IMR-90 (cell line): ENCODE results near the gene CKS1B. TPM values are rescaled to one million over a fixed set of nuclear protein-coding genes. Genes with fewer than 3 reads are reported as not detected.

Experiments
- ATAC-seq: fragments of 200-7000 bp; cut with Tn5 transposase; 2 replicates; pipeline ENCODE4 v1.9.1; 2020; ENCODE audit warnings: low read depth, mild to moderate bottlenecking, moderate library complexity
- BruUV-seq: library from RNA; stranded (reverse); fragments of 400-500 nt; replicated peaks from 2 replicates; lab custom pipeline; 2021; lab: Mats Ljungman, UMichigan
- CTCF ChIA-PET: fragments of 300-600 bp; formaldehyde crosslinking; extraction: SDS; loops from one replicate; lab custom pipeline; 2021; ENCODE audit warnings: antibody characterized with exemption; lab: Yijun Ruan, JAX
- POLR2A ChIA-PET: fragments of 300-600 bp; sonication (Branson Sonifier 250); formaldehyde crosslinking; loops from one replicate; lab custom pipeline; 2022; ENCODE audit warnings: antibody characterized with exemption; ENCODE audit not compliant: unreplicated experiment; lab: Charles Lee
- DNase-seq: peaks from one replicate; pipeline ENCODE4 v3.0.0; 2013
- H2AFZ ChIP-seq: replicated peaks from 2 replicates; pipeline ENCODE3; 2013; ENCODE audit warnings: low read length, mild to moderate bottlenecking; ENCODE audit not compliant: poor library complexity
- H2AK5ac ChIP-seq: 2 replicates; pipeline ENCODE4 v1.6.1; 2013; ENCODE audit warnings: low read depth, low read length, inconsistent platforms
- H2AK9ac ChIP-seq: replicated peaks from 2 replicates; pipeline ENCODE3; 2013; ENCODE audit warnings: mild to moderate bottlenecking, low read depth, low read length, moderate library complexity; ENCODE audit not compliant: poor library complexity
- H2BK120ac ChIP-seq: 2 replicates; pipeline ENCODE4 v1.6.1; 2013; ENCODE audit warnings: low read depth, low read length, inconsistent platforms
- H2BK15ac ChIP-seq: 3 replicates; pipeline ENCODE4 v1.6.1; 2013; ENCODE audit warnings: low read depth, low read length, inconsistent platforms
- H2BK20ac ChIP-seq: 2 replicates; pipeline ENCODE4 v1.6.1; 2013; ENCODE audit warnings: low read depth, mild to moderate bottlenecking, inconsistent platforms, low read length, moderate library complexity
- H2BK5ac ChIP-seq: 2 replicates; pipeline ENCODE4 v1.6.1; 2013; ENCODE audit warnings: mild to moderate bottlenecking, low read depth, low read length, inconsistent platforms; ENCODE audit not compliant: poor library complexity, severe bottlenecking
- H3K14ac ChIP-seq: replicated peaks from 2 replicates; pipeline ENCODE4 v1.6.1; 2013; ENCODE audit warnings: low read depth, low read length, inconsistent platforms
- H3K18ac ChIP-seq: 2 replicates; pipeline ENCODE4 v1.6.1; 2013; ENCODE audit warnings: low read depth, low read length, control low read depth
- H3K23ac ChIP-seq: 2 replicates; pipeline ENCODE4 v1.6.1; 2013; ENCODE audit warnings: low read depth, low read length, inconsistent platforms
- H3K27ac ChIP-seq: 2 replicates; pipeline ENCODE4 v1.5.1; 2013; ENCODE audit warnings: mild to moderate bottlenecking, control low read depth, low read length; ENCODE audit not compliant: insufficient read depth
- H3K27me3 ChIP-seq: 2 replicates; pipeline ENCODE4 v1.6.1; 2013; ENCODE audit warnings: low read length; ENCODE audit not compliant: control insufficient read depth, insufficient read depth
- H3K36me3 ChIP-seq: 2 replicates; pipeline ENCODE4 v1.6.1; 2013; ENCODE audit warnings: low read length, mixed read lengths; ENCODE audit not compliant: control insufficient read depth, insufficient read depth
- H3K4ac ChIP-seq: 2 replicates; pipeline ENCODE4 v1.6.1; 2013; ENCODE audit warnings: low read depth, low read length, inconsistent platforms
- H3K4me1 ChIP-seq: 2 replicates; pipeline ENCODE4 v1.6.1; 2013; ENCODE audit warnings: low read length, mixed read lengths; ENCODE audit not compliant: control insufficient read depth, insufficient read depth
- H3K4me2 ChIP-seq: 2 replicates; pipeline ENCODE4 v1.6.1; 2013; ENCODE audit warnings: low read depth, mild to moderate bottlenecking, control low read depth, low read length, moderate library complexity
- H3K4me3 ChIP-seq: 2 replicates; pipeline ENCODE4 v1.5.1; 2013; ENCODE audit warnings: low read depth, mild to moderate bottlenecking, control low read depth, low read length, moderate library complexity; ENCODE audit not compliant: insufficient read depth
- H3K56ac ChIP-seq: 2 replicates; pipeline ENCODE4 v1.6.1; 2013; ENCODE audit warnings: low read length, inconsistent platforms; ENCODE audit not compliant: insufficient read depth; ENCODE audit errors: extremely low read depth
- H3K79me1 ChIP-seq, 2 experiments: 2 replicates each; pipeline ENCODE4 v1.6.1; 2013; ENCODE audit warnings: low read length in 2 of 2, inconsistent platforms in 1 of 2, low read depth in 1 of 2
- H3K9ac ChIP-seq: 2 replicates; pipeline ENCODE4 v1.6.1; 2013; ENCODE audit warnings: low read depth, low read length, control low read depth
- H3K9me1 ChIP-seq: 2 replicates; pipeline ENCODE4 v1.6.1; 2013; ENCODE audit warnings: low read length, inconsistent platforms; ENCODE audit not compliant: insufficient read depth
- H3K9me3 ChIP-seq: 2 replicates; pipeline ENCODE4 v1.6.1; 2013; ENCODE audit warnings: low read length; ENCODE audit not compliant: control insufficient read depth, insufficient read depth
- H4K20me1 ChIP-seq: 2 replicates; pipeline ENCODE4 v1.6.1; 2013; ENCODE audit warnings: low read length, inconsistent platforms; ENCODE audit not compliant: insufficient read depth
- H4K5ac ChIP-seq: 2 replicates; pipeline ENCODE4 v1.6.1; 2013; ENCODE audit warnings: mild to moderate bottlenecking, low read depth, low read length, control low read depth
- H4K8ac ChIP-seq, 2 experiments: 2 replicates each; pipeline ENCODE4 v1.6.1; 2013; ENCODE audit warnings: low read depth in 2 of 2, low read length in 2 of 2, control low read depth in 1 of 2, inconsistent platforms in 1 of 2
- H4K91ac ChIP-seq: 2 replicates; pipeline ENCODE4 v1.6.1; 2013; ENCODE audit warnings: low read depth, low read length, inconsistent platforms; ENCODE audit not compliant: insufficient read depth
- BHLHE40 ChIP-seq: fragments of 150-350 bp; IDR thresholded peaks from 2 replicates; pipeline ENCODE4 v1.6.1; 2016; ENCODE audit warnings: mild to moderate bottlenecking, low read depth, low read length
- CEBPB ChIP-seq: IDR thresholded peaks from 2 replicates; pipeline ENCODE4 v1.6.1; 2012; ENCODE audit warnings: low read depth, low read length, improper control_type of control experiment
- CHD1 ChIP-seq: IDR thresholded peaks from 2 replicates; pipeline ENCODE4 v1.6.1; 2012; ENCODE audit warnings: low read depth, low read length, improper control_type of control experiment
- CTCF ChIP-seq: conservative IDR thresholded peaks from 2 replicates; pipeline ENCODE4 v1.5.1; 2012; ENCODE audit warnings: mild to moderate bottlenecking, low read depth, low read length, improper control_type of control experiment
- FOS ChIP-seq: fragments of 150-350 bp; IDR thresholded peaks from 2 replicates; pipeline ENCODE4 v1.6.1; 2016; ENCODE audit warnings: low read depth, low read length
- MAFK ChIP-seq: IDR thresholded peaks from 2 replicates; pipeline ENCODE4 v1.6.1; 2012; ENCODE audit warnings: low read depth, low read length, improper control_type of control experiment
- MAZ ChIP-seq: IDR thresholded peaks from 2 replicates; pipeline ENCODE4 v1.6.1; 2012; ENCODE audit warnings: low read depth, mild to moderate bottlenecking, low read length, improper control_type of control experiment, moderate library complexity, borderline replicate concordance
- MXI1 ChIP-seq: IDR thresholded peaks from 2 replicates; pipeline ENCODE4 v1.6.1; 2012; ENCODE audit warnings: low read depth, mild to moderate bottlenecking, low read length, moderate library complexity, borderline replicate concordance
- NFE2L2 ChIP-seq: fragments of 150-350 bp; IDR thresholded peaks from 2 replicates; pipeline ENCODE4 v1.6.1; 2016; ENCODE audit warnings: low read depth, mild to moderate bottlenecking, low read length
- POLR2A ChIP-seq: IDR thresholded peaks from 2 replicates; pipeline ENCODE4 v1.6.1; 2012; ENCODE audit warnings: mild to moderate bottlenecking, low read depth, low read length
- RAD21 ChIP-seq: IDR thresholded peaks from 2 replicates; pipeline ENCODE4 v1.6.1; 2012; ENCODE audit warnings: low read length, improper control_type of control experiment
- RCOR1 ChIP-seq: IDR thresholded peaks from 2 replicates; pipeline ENCODE4 v1.6.1; 2012; ENCODE audit warnings: mild to moderate bottlenecking, low read length, improper control_type of control experiment; ENCODE audit not compliant: insufficient replicate concordance
- RFX5 ChIP-seq: IDR thresholded peaks from 2 replicates; pipeline ENCODE4 v1.8.0; 2012; ENCODE audit warnings: low read depth, mild to moderate bottlenecking, low read length, moderate library complexity
- SMC3 ChIP-seq: fragments of 150-350 bp; IDR thresholded peaks from 2 replicates; pipeline ENCODE4 v1.6.1; 2016; ENCODE audit warnings: low read depth, mild to moderate bottlenecking, antibody characterized with exemption, low read length, moderate library complexity
- USF2 ChIP-seq: fragments of 150-350 bp; IDR thresholded peaks from 2 replicates; pipeline ENCODE4 v1.6.1; 2017; ENCODE audit warnings: mild to moderate bottlenecking, antibody characterized with exemption, low read length, low read depth
- WGBS, 2 experiments: methylation state at CpG; one replicate each; pipeline versions ENCODE4 v1.1.5 to v1.1.7; 2013; ENCODE audit warnings: missing lambda C conversion rate in 2 of 2; ENCODE audit not compliant: insufficient read length in 1 of 2; ENCODE audit errors: extremely low coverage in 2 of 2; 5-methylcytosine and 5-hydroxymethylcytosine counted together
- dilution Hi-C: fragments of 300-500 bp; cut with HindIII; formaldehyde crosslinking; loops from one replicate; pipeline ENCODE4 v1.14.3; 2018; ENCODE audit warnings: low sequenced_read_pairs; ENCODE audit not compliant: unreplicated experiment
- in situ Hi-C: fragments of 300-500 bp; cut with MboI; formaldehyde crosslinking; loops from 3 replicates; pipeline ENCODE4 v1.14.3; 2019; ENCODE audit warnings: low sequenced_read_pairs, inconsistent platforms, mixed read lengths
- intact Hi-C: fragments of 100-400 bp; cut with micrococcal nuclease; formaldehyde crosslinking; loops from 2 replicates; pipeline ENCODE4 v1.10.0; 2022
- polyA plus RNA-seq, 3 experiments: library from polyadenylated mRNA; depleted of rRNA; stranded (reverse); fragments of >200 nt; gene quantifications; 2 replicates each; pipeline ENCODE4 v1.2.3, GENCODE V29; 2012; ENCODE audit warnings: low replicate concordance in 1 of 3
- total RNA-seq: library from RNA; depleted of rRNA; stranded (reverse); fragments of >200 nt; gene quantifications from 2 replicates; pipeline ENCODE4 v1.2.3, GENCODE V29; 2012

CKS1B gene
- total and polyA plus RNA-seq, 2 of the 4 experiments (the other 2 are of a cell fraction) = 140 to 195 TPM

GRCh38 chr1:154975409-154976059 is 1.1 kb downstream of the CKS1B start:
- no peaks in the 10 kb centered on the region for H3K27me3 ChIP-seq
- H3K56ac ChIP-seq = peak overlapping the region; percentile 89
- H3K27ac ChIP-seq = peak overlapping the region; percentile 80
- H3K4ac ChIP-seq = peak overlapping the region; percentile 97
- H3K4me1 ChIP-seq = peaks cover 11% of the 10 kb centered on the region
- H3K36me3 ChIP-seq = no peaks in the 10 kb centered on the region
- H3K18ac ChIP-seq = peak overlapping the region; percentile 76
- H4K20me1 ChIP-seq = no peaks in the 10 kb centered on the region; the same call in 1 of the 2 replicates
- peak overlapping the region; percentile 92 for H2BK20ac ChIP-seq
- H3K9ac ChIP-seq = peak overlapping the region; percentile 91
- peak overlapping the region; percentile 96 for H2BK5ac ChIP-seq
- in situ Hi-C loops (no loop called here), dilution Hi-C loops (no loop called here), intact Hi-C loops (loop anchor here (10.0 kb wide), 1 partner anchor 199 kb away; the partner anchor contains the start of genes KRTCAP2 and TRIM46)
- BruUV-seq = no TSS peak
- peaks cover 7% of the 10 kb centered on the region for H3K9me1 ChIP-seq
- WGBS, 2 experiments = 0% methylated on average over 1 of the region's 24 CpGs; no CpG with 5 or more reads in 1 of the 2 experiments
- H4K8ac ChIP-seq = peak overlapping the region; percentile 29 to 90
- ATAC-seq (no peak), DNase-seq (peak; percentile 53)
- H2AFZ ChIP-seq = peak overlapping the region; percentile 79
- H3K79me1 ChIP-seq = peaks cover 6 to 35% of the 10 kb centered on the region in 2 experiments
- peak overlapping the region; percentile 48; the same call in 2 of the 3 replicates for H2BK15ac ChIP-seq
- H3K14ac ChIP-seq = peak overlapping the region; percentile 98
- peak overlapping the region; percentile 72 for H2AK5ac ChIP-seq
- H2AK9ac ChIP-seq = peak overlapping the region; percentile 98
- no peaks in the 10 kb centered on the region for H3K9me3 ChIP-seq
- peak overlapping the region; percentile 57 for H3K4me3 ChIP-seq
- ChIA-PET POLR2A (no interaction called here), CTCF (no interaction called here)
- H2BK120ac ChIP-seq = peak overlapping the region; percentile 66
- peak overlapping the region; percentile 91 for H3K4me2 ChIP-seq
- peak overlapping the region; percentile 92 for H4K91ac ChIP-seq
- H3K23ac ChIP-seq = peak overlapping the region; percentile 93
- H4K5ac ChIP-seq = peak overlapping the region; percentile 81
- 0 out of 2 replicates have a peak, but pooled peaks have one; percentile 0 for TF ChIP-seq POLR2A
- TF ChIP-seq RFX5 = no peak
- no peak for TF ChIP-seq SMC3
- no peak for TF ChIP-seq BHLHE40
- TF ChIP-seq CHD1 = no peak
- no peak for TF ChIP-seq FOS
- no peak for TF ChIP-seq USF2
- no peak for TF ChIP-seq RAD21
- TF ChIP-seq MAZ = peak; percentile 26; the same call in 1 of the 2 replicates
- TF ChIP-seq RCOR1 = no peak
- TF ChIP-seq CEBPB = no peak
- no peak for TF ChIP-seq MAFK
- TF ChIP-seq CTCF = no peak
- TF ChIP-seq MXI1 = no peak
- TF ChIP-seq NFE2L2 = no peak
